NCI-H2171 (cell line): Measurements from ENCODE around the gene PARVG.

Experiments
- DNase-seq: peaks from one replicate; lab custom pipeline; 2025; lab: John Stamatoyannopoulos, UW

The PARVG gene

DNA sequence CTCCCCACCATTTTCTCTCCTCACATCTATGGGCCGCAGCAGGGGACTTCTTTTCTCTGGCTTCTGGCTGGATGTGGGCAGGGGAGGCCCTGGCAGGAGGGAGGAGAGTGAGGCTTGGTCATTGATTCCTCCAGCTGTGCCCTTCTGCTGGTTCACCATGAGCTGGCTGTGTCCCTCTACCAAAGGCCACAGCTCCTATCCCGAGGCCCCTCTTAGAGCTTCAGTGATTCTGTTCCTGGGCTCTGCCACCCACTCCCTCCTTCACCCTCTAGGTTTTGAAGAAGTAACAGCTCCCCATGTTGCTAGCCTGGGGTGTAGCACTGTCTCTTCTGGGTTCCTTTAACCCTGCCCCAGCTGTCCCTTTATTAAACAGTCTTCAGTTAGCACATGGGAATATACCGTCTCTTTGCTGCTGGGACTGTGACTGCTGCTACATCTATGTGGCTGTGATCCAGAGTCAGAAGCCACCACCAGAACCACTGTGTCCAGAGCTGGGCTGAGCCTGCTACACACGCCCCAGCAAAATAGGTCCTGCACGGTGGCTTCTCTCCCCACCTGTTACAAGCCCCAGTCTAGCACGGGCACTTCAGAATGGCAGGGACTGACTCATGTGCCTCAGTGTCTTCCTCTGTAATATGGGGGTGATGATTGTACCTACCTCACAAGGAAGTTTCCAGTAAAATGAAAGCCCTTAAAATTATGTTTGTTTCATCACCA is 578 bp upstream of the PARVG start:
- no peak for DNase-seq

- no peak for DNase-seq
Measured at GRCh38 chr22:44181033-44181911, 547 bp downstream of the PARVG start.

- no peak for DNase-seq
Measured at GRCh38 chr22:44181912-44182587, 1.3 kb downstream of the PARVG start.

- no peak for DNase-seq
Measured at GRCh38 chr22:44182588-44183286, 2.0 kb downstream of the PARVG start.

DNA sequence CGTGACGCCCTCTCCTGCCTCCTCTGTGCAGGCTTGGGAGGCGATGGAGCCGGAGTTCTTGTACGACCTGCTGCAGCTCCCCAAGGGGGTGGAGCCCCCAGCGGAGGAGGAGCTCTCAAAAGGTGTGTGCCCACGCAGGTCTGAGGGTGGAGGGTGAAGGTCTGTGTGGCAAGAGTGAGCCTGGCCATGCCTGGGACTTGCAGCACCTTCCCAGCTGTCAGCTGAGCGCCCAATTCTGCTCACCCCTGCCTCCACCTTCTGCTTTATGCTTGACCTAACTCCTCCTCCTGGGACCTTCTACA is 2.5 kb downstream of the PARVG start:
- DNase-seq = no peak

DNA sequence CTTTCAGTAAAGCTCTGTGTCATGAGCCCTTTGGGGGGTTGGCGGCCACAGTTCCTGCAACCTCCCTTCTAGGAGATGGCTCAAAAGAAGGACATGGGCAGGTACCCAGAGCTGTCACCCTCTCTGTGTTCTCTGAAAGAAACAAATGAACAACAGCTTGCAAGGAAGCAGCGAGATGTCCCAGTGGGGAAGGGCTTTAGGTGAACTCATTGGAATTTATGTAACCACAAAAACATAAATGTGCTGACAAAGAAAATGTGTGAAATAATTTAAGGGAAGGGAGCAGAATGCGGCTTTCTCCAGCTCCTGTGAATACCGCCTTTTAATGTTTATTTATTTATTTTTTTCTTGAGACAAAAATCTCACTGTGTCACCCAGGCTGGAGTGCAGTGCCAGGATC is 3.3 kb downstream of the PARVG start:
- DNase-seq = no peak

- DNase-seq = no peak
Measured at GRCh38 chr22:44185237-44186120, 4.8 kb downstream of the PARVG start.

GRCh38 chr22:44186121-44186510 is 5.4 kb downstream of the PARVG start:
- no peak for DNase-seq

GRCh38 chr22:44186737-44187136 is 6.0 kb downstream of the PARVG start:
- DNase-seq = no peak

DNA sequence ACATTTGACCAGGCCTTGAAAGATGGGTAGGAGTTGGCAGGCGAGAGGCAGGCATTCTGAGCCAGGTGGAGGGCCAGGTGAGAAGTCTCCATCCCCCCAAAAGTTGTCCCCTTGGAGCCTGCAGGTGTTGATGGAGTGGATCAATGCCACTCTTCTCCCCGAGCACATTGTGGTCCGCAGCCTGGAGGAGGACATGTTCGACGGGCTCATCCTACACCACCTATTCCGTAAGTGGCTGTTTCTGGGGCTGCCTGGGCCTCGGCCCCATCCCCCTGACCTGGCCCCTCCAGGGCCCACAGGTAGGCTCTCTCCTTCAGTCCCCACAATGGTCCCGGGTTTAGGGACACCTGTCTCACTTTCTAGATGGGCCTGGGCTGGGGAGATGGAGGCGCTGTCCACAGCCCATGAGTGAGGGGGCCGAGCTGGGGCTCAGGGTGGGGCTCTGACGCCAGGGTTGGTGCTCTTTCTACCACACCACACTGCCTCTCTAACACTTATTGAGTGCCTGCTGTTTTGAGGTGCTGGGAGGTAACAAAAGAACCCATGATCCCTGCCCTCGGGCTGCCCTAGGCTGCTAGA is 7.0 kb downstream of the PARVG start:
- DNase-seq = no peak

DNA sequence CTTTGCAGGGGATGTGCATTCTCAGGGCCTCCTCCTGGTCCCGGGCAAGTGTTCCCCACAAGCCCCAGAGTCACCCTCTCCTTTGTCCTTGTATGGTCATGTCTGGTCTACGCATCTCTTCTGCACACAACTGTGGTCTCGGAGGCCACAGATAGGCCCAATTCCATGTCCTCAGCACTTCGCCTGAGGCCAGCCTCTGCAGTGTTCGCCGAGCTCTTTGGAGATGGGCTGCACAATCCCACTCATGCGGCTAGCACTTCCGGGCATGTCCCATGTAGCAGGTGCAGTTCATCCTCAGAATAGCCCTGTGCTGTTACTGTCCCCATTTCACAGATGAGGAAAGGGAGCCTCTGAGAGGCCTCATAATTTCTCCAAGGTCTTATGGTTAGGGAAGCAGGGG is 7.6 kb downstream of the PARVG start:
- no peak for DNase-seq

DNA sequence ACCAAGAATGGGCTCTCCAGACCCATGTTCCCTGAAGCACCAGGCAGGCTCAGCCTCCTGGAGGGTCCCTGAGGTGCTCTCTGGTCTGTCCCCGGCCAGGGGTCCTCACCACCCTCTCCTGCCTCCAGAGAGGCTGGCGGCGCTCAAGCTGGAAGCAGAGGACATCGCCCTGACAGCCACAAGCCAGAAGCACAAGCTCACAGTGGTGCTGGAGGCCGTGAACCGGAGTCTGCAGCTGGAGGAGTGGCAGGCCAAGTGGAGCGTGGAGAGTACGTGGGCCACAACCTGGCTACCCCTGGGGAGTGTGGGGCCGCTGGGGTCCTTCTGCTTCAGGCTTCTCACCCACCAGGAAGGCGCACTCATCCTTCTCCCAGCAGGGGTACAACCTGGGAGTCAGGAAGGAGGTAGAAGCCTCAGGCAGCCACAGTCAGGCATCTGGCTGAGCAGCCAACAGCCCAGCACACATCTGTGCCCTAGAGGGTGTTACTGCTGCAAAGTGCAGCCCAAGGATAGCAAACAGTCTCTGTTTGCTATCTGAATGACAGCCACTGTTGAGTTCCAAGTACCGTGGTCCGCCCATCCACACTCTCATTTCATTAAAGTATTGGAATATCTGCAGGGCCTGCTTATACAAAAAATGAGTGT is 8.4 kb downstream of the PARVG start:
- DNase-seq = no peak

DNA sequence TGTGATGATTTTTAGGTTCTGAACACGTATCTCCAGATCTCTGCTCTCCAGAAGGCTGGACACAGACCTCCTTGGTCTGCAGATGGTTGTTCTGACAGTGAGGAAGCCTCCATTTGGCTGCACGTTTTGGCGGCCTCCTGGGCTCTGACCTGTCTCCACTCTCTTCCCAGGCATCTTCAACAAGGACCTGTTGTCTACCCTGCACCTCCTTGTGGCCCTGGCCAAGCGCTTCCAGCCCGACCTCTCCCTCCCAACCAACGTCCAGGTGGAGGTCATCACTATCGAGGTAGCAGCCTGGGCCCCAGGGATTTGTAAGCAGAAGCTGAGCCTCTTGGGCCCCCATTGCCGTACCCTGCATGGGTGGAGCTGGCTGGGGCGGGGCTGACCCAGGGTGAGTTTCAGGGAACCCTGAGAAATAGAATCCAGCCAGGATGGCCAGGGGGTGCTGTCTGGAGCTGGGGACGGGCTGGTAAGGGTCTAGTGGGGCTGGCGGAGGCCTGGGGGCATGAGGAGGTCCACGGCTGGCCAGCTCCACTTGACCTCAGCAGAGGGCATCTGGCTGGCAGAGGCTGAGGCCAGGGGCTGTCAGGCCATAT is 9.8 kb downstream of the PARVG start:
- DNase-seq = no peak

- DNase-seq = no peak
Measured at GRCh38 chr22:44191036-44191454, 10.3 kb downstream of the PARVG start.

- DNase-seq = no peak
Measured at GRCh38 chr22:44192098-44192815, 11.5 kb downstream of the PARVG start.

DNA sequence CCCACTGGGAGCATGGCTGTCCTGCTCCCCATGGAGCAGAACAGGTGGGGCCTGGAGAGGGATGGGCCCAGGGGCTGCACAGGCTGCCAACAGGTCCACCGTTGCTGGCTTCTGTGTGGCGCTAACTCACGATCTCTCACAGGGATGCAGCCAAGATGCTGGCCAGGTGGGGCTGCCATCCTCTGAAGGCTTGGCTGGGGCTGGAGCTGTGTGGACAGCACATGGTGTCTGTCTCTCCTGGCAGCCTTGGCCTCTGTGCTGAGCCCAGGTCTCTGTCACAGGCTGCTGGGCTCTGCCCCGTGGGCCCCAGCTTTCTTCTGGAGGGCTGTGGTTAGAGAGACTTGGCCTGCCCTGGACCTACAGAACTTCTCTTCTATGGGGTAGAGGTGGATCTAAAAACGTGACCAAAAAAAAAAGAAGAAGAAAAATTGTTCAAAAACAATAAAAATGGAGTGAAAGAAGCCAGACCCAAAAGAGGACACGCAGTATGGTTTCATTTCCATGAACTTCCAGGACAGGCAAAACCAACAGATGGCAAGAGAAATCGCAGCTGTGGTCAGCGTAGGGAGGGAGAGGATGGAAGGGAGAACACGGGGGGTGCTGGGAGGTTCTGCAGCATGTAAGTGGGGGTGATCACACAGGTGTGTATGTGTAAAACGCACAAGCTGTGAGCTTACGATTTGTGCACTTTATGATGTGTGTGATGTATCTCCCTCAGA is 12.2 kb downstream of the PARVG start:
- DNase-seq = no peak

- DNase-seq = no peak
Measured at GRCh38 chr22:44193535-44193891, 12.8 kb downstream of the PARVG start.

DNA sequence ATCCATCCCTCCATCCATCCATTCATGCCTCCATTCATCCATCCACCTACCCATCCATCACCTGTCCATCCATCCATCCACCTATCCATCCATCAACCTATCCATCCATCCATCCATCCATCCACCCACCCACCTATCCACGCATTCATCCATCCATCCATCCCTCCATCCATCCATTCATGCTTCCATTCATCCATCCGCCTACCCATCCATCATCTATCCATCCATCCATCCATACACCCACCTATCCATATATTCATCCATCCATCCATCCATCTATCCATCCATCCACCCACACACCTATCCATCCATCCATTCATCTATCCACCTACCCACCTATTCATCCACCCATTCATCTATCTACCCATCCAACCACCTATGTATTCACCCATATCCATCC is 13.8 kb downstream of the PARVG start:
- DNase-seq = no peak
